ENCODE data around the gene KLK8. TPM values are rescaled to one million over a fixed set of nuclear protein-coding genes. Genes with fewer than 3 reads are reported as not detected.

KLK8 gene
- total and polyA plus RNA-seq, 4 donors, result not detected

GRCh38 chr19:51006406-51006805 is 5.0 kb upstream of the KLK8 start (continued):
- no peak for TF ChIP-seq REST (IDR thresholded peaks at IDR 0.05)

- no peak overlapping the region for H3K4me3 ChIP-seq (ENCODE audit: low read depth in 1 of 3, low read length in 3 of 3)
- 75% methylated on average over 1 of the region's 1 CpG for WGBS
- peaks cover 0 to 4% (median under 1%) of the 10 kb centered on the region in 4 donors for H3K27me3 ChIP-seq (ENCODE audit: control insufficient read depth in 4 of 4, insufficient read depth in 4 of 4, low read length in 3 of 4)
- H3K9ac ChIP-seq (ENCODE audit: low read depth in 1 of 2, low read length in 2 of 2), result no peak overlapping the region
- no peaks in the 10 kb centered on the region for H3K36me3 ChIP-seq (ENCODE audit: control insufficient read depth in 4 of 4, insufficient read depth in 3 of 4, low read depth in 1 of 4, low read length in 3 of 4)
- no peak for DNase-seq (ENCODE audit: low spot score)
- H3K9me3 ChIP-seq (ENCODE audit: control insufficient read depth in 4 of 4, low read length in 3 of 4), result no peaks in the 10 kb centered on the region
- H3K27ac ChIP-seq (ENCODE audit: low read depth in 1 of 2, low read length in 2 of 2), result no peak overlapping the region
- no peaks in the 10 kb centered on the region for H3K4me1 ChIP-seq (ENCODE audit: control insufficient read depth in 4 of 4, insufficient read depth in 4 of 4, low read length in 3 of 4)
- no peak for TF ChIP-seq EGR1 (IDR thresholded peaks at IDR 0.05; ENCODE audit: low read depth in 2 of 2)
- no peak for TF ChIP-seq ZBTB33 (IDR thresholded peaks at IDR 0.05)
- TF ChIP-seq FOXA2 (IDR thresholded peaks at IDR 0.05), result no peak
Measured at GRCh38 chr19:51005248-51005647, 3.8 kb upstream of the KLK8 start.

GRCh38 chr19:51003316-51003715 is 1.9 kb upstream of the KLK8 start:
- Histone ChIP-seq H3K27me3 (ENCODE audit: control insufficient read depth in 4 of 4, insufficient read depth in 4 of 4, low read length in 3 of 4) (peaks cover 0 to 4% (median under 1%) of the 10 kb centered on the region in 4 donors), H3K4me1 (ENCODE audit: control insufficient read depth in 4 of 4, insufficient read depth in 4 of 4, low read length in 3 of 4) (no peaks in the 10 kb centered on the region), H3K9ac (ENCODE audit: low read depth in 1 of 2, low read length in 2 of 2) (no peak overlapping the region), H3K27ac (ENCODE audit: low read depth in 1 of 2, low read length in 2 of 2) (no peak overlapping the region), H3K9me3 (ENCODE audit: control insufficient read depth in 4 of 4, low read length in 3 of 4) (no peaks in the 10 kb centered on the region), H3K36me3 (ENCODE audit: control insufficient read depth in 4 of 4, insufficient read depth in 3 of 4, low read depth in 1 of 4, low read length in 3 of 4) (no peaks in the 10 kb centered on the region), H3K4me3 (ENCODE audit: low read depth in 1 of 3, low read length in 3 of 3) (no peak overlapping the region)
- 77% methylated on average over 7 of the region's 7 CpGs for WGBS
- TF ChIP-seq MAX (IDR thresholded peaks at IDR 0.05), result no peak
- TF ChIP-seq SP1 (IDR thresholded peaks at IDR 0.05), result no peak
- TF ChIP-seq NR2F2 (IDR thresholded peaks at IDR 0.05), result no peak
- no peak for TF ChIP-seq YY1 (IDR thresholded peaks at IDR 0.05)
- no peak for TF ChIP-seq ATF3 (IDR thresholded peaks at IDR 0.05)
- no peak for TF ChIP-seq HNF4G (IDR thresholded peaks at IDR 0.05)
- no peak for TF ChIP-seq FOXA1 (IDR thresholded peaks at IDR 0.05)
- TF ChIP-seq HNF4A (conservative IDR thresholded peaks at IDR 0.05), result no peak
- no peak for TF ChIP-seq GABPA (IDR thresholded peaks at IDR 0.05 in 1 of 2, conservative IDR thresholded peaks at IDR 0.05 in 1 of 2)
- no peak for TF ChIP-seq EGR1 (IDR thresholded peaks at IDR 0.05; ENCODE audit: low read depth in 2 of 2)
- TF ChIP-seq CTCF (IDR thresholded peaks at IDR 0.05; ENCODE audit: low read depth, low read length, missing input control), result no peak
- no peak for TF ChIP-seq REST (IDR thresholded peaks at IDR 0.05)
- no peak for TF ChIP-seq JUND (IDR thresholded peaks at IDR 0.05)
- TF ChIP-seq TAF1 (conservative IDR thresholded peaks at IDR 0.05), result no peak
- no peak for DNase-seq (ENCODE audit: low spot score)

All from liver (tissue), 9 donors.